GM10248 (cell line): Measurements from ENCODE around the gene CAB39.

ENCODE experiments used
- CTCF ChIA-PET: fragments of 300-600 bp; sonication (Branson Sonifier 250); formaldehyde crosslinking; extraction: SDS; loops from one replicate; lab custom pipeline; 2021; ENCODE audit warnings: antibody characterized with exemption; lab: Yijun Ruan, JAX
- POLR2A ChIA-PET: fragments of 350-650 bp; sonication (Branson Sonifier 250); formaldehyde crosslinking; extraction: SDS; loops from one replicate; lab custom pipeline; 2020; ENCODE audit warnings: antibody characterized with exemption; lab: Yijun Ruan, JAX
- DNase-seq: peaks from one replicate; pipeline ENCODE4 v3.0.0; 2012; ENCODE audit errors: extremely low spot score
- CTCF ChIP-seq: IDR thresholded peaks from 2 replicates; pipeline ENCODE4 v1.5.1; 2012; ENCODE audit warnings: mild to moderate bottlenecking, low read depth; ENCODE audit errors: extremely low read depth, missing control alignments, control extremely low read depth

The CAB39 gene

GRCh38 chr2:230737300-230737699 is 24.7 kb downstream of the CAB39 start:
- no peak for TF ChIP-seq CTCF
- no peak for DNase-seq
- ChIA-PET POLR2A (no interaction called here), CTCF (interaction anchor here (1.4 to 3.5 kb wide), 3 partner anchors 12 to 61 kb away, joined by 3 to 13 read pairs (median 7); no protein-coding TSS in a partner anchor)

- no peak for DNase-seq
- no peak for TF ChIP-seq CTCF
- POLR2A ChIA-PET, result no interaction called here
- CTCF ChIA-PET, result interaction anchor here (1.4 to 3.5 kb wide), 3 partner anchors 12 to 60 kb away, joined by 3 to 13 read pairs (median 7); no protein-coding TSS in a partner anchor
These were observed 25.2 kb downstream of the CAB39 start for GRCh38 chr2:230737791-230738226.

DNA sequence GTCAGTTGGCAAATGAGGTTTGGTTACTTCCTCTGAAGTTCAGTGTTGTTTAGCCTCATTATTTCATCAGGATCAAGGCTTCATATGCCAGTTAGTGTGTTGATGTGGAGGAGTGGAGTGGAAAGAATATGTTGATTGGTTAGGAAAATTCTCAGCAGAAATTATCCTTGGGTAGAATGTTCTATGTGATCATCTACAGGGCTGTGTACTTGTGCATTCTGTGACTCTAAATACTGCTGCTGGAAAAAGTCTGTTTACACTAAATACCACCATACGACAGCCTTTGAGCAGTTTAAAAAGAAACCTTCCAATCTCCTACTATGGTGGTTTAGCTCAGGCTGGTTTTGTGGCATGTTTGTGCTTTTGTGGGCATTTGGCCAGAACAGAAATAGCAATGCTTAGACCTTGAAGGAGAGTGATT is 25.8 kb downstream of the CAB39 start:
- no peak for TF ChIP-seq CTCF
- no peak for DNase-seq
- ChIA-PET POLR2A (no interaction called here), CTCF (interaction anchor here (1.3 to 3.5 kb wide), 4 partner anchors 12 to 60 kb away, joined by 3 to 13 read pairs (median 5); no protein-coding TSS in a partner anchor)

- ChIA-PET POLR2A (no interaction called here), CTCF (interaction anchor here (1.3 to 2.7 kb wide), 2 partner anchors 11 to 23 kb away, joined by 3 to 7 read pairs; no protein-coding TSS in a partner anchor)
- TF ChIP-seq CTCF, result no peak
- no peak for DNase-seq
These were observed 26.3 kb downstream of the CAB39 start for GRCh38 chr2:230738924-230739323.

DNA sequence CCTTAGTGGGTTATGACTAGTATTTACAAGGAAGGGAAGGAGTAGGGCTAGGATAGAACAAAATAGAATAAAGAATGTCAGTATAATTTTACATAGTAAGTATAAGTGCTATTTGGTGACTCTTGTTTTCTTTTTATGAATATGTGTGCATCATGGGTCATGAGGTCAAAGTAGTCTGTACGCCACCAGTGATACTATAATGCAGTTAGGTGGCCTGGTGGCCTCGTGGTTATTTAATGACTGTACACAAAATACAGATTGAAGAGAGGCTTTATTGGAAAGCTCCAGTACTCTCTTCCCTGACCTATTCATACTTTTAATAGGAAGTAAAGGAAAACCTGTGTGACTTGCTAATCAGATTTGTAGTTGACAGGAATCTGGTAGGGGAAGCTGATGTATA is 27.3 kb downstream of the CAB39 start:
- TF ChIP-seq CTCF, result no peak
- CTCF ChIA-PET, result interaction anchor here (1.3 to 2.7 kb wide), 3 partner anchors 11 to 24 kb away, joined by 3 to 8 read pairs (median 5); no protein-coding TSS in a partner anchor
- POLR2A ChIA-PET, result no interaction called here
- no peak for DNase-seq

DNA sequence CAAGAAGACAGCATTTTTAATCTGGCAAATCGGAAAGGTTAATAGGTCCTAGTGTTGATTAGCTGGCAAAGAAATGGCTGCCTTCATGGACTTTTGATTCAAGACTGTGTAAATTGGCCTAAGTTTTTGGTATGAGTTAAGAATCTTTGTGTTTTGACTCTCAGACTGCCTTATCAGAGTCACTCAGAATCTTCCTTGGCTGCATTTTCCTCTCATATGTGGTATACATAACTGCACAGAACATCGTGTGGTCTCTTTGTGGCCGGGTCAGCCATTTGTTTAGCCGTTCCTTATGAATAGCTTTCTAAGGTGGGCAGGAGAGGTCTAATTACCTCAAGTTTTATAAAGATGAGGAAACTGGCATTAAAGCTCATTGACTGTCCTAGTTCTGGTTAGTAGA is 30.1 kb downstream of the CAB39 start:
- CTCF ChIA-PET, result interaction anchor here (1.0 to 1.8 kb wide), 4 partner anchors 9 to 81 kb away, joined by 3 to 5 read pairs (median 4); no protein-coding TSS in a partner anchor
- TF ChIP-seq CTCF, result no peak
- POLR2A ChIA-PET, result no interaction called here
- DNase-seq, result no peak
